ENCODE measurements around the gene DGCR2.
"Not testable (repeated sequence)": the region's sequence is repeated elsewhere in the genome, so short reads cannot be mapped to it uniquely, and the experiment has no call there.

DGCR2 gene

GRCh38 chr22:19034031-19034723, 88.0 kb downstream of the DGCR2 start:
- H3K4me3 ChIP-seq (ENCODE audit: low read depth, low read length); DNase-seq (ENCODE audit: low read depth); in situ Hi-C loops (cut with HindIII; ENCODE audit: low sequenced_read_pairs): not testable (repeated sequence)

GRCh38 chr22:19033568-19033905, 88.7 kb downstream of the DGCR2 start:
- in situ Hi-C loops (cut with HindIII; ENCODE audit: low sequenced_read_pairs); H3K4me3 ChIP-seq (ENCODE audit: low read depth, low read length); DNase-seq (ENCODE audit: low read depth): not testable (repeated sequence)

- in situ Hi-C loops (cut with HindIII; ENCODE audit: low sequenced_read_pairs); H3K4me3 ChIP-seq (ENCODE audit: low read depth, low read length); DNase-seq (ENCODE audit: low read depth): not testable (repeated sequence)
These were observed 89.2 kb downstream of the DGCR2 start for GRCh38 chr22:19032898-19033567.

DNA sequence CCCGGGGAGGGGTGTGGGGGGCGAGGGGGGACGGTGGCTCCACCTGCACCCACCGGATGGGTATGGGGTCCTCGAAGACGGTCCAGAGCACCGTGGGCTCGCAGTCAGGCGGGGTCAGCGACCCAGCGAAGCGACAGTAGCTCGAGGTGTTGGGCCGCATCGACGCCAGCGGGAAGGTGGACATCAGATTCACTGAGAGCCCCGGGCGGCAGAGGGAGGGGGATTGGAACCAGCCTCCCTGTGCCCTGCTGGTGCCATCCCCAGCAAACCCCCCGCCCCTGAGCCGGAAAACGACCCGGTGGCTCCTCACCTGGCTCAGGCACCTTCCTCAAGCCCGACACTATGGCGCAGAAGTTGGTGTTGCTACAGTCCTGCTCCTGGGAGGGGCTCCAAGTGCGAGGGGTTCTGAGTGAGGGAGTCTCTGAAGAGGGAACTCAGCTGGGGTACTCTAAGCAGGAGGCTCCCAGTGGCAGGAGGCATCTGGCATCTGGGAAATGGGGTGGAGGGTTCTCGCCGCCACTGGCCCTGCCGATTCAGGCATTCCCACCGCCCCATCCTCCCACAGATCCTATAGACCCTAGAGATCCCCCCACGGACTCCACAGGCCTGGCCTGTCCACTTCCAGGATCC, 89.9 kb downstream of the DGCR2 start:
- DNase-seq (ENCODE audit: low read depth); H3K4me3 ChIP-seq (ENCODE audit: low read depth, low read length); in situ Hi-C loops (cut with HindIII; ENCODE audit: low sequenced_read_pairs): not testable (repeated sequence)

- DNase-seq (ENCODE audit: low read depth); H3K4me3 ChIP-seq (ENCODE audit: low read depth, low read length); in situ Hi-C loops (cut with HindIII; ENCODE audit: low sequenced_read_pairs): not testable (repeated sequence)
These were observed 91.3 kb downstream of the DGCR2 start for GRCh38 chr22:19030889-19031252.

- in situ Hi-C loops (cut with HindIII; ENCODE audit: low sequenced_read_pairs); DNase-seq (ENCODE audit: low read depth); H3K4me3 ChIP-seq (ENCODE audit: low read depth, low read length): not testable (repeated sequence)
These were observed 91.9 kb downstream of the DGCR2 start for GRCh38 chr22:19030226-19030888.

DNA sequence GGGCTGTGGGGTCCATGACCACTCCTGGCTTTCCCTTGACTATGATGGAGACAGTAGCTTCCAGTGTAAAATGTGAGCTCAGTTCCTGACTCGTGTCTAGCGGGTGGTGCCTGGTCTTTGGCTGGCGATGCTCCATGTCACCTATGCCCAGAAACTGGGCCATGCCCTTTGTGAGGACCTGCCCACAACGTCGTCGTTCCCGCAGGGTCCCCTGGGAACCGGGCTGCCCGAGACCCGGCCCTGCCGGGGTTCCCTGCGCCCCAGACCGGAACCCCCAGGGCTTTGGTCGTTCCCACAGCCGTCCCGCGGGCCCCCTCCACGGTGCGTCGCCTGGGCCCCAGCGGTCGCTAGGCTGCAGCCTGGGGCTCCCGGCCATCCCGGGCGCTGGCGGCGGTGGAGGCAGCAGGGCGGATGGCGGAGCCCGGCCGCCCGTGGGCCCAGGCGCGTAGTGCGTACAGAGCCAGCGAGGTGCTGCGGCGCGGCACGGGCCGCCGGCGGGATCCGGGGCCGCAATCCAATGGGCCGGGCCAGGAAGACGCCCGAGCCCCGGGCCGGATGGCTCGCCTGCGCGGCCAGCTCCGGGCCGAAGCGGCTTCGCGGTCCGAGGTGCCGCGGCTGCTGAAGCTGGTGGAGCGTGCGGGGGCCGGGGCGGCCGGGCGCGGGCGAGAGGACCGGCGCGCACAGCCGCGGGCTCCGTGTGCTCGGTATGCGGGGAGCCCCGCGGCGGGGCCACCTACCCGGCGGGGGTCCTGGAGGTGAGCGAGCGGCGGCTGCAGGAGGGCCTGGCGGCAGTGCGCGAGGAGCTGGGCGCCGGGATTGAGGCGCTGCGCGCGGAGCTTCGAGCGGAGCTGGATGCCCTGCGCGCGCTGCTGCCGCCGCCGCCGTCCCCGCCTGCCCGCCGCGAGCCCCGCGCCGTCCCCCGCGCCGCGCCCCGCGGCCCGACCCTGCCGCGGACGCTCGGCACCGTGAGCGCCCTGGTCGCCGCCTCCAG, 92.8 kb downstream of the DGCR2 start:
- H3K4me3 ChIP-seq (ENCODE audit: low read depth, low read length); DNase-seq (ENCODE audit: low read depth); in situ Hi-C loops (cut with HindIII; ENCODE audit: low sequenced_read_pairs): not testable (repeated sequence)

GRCh38 chr22:19028060-19028455, 94.2 kb downstream of the DGCR2 start:
- DNase-seq (ENCODE audit: low read depth); H3K4me3 ChIP-seq (ENCODE audit: low read depth, low read length); in situ Hi-C loops (cut with HindIII; ENCODE audit: low sequenced_read_pairs): not testable (repeated sequence)

DNA sequence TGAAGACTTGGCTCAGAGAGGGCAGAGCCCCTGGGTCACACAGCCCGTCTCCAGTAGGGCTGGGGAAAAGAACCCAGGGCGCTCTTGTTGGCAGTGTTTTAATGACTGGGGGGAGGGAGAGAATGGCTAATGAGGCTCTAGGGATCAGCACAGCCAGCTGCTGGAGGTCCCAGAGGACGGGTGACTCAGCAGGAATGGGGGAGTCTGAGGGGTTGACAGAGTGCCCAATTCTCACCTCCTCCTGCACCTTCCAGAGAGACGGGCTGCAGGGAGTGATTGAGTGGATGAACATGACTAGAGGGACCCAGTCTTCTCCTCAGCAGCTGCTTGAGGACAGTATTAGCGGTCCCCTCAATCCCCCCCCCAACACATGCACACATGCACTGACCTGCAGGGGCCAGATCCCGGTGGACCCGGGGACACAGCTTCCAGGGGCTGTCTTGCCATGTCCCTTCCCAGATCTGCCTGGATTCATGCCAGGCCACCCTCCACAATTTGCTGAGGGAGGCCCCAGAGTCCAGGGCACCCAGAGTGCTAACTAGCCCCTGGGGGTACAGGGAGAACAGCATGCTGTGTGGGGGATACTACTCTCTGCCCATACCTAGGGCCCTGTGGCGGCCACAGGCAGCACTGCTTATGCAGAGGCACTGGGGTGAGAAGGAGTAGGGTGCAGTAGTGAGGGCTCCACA, 94.7 kb downstream of the DGCR2 start:
- DNase-seq (ENCODE audit: low read depth); H3K4me3 ChIP-seq (ENCODE audit: low read depth, low read length); in situ Hi-C loops (cut with HindIII; ENCODE audit: low sequenced_read_pairs): not testable (repeated sequence)

DNA sequence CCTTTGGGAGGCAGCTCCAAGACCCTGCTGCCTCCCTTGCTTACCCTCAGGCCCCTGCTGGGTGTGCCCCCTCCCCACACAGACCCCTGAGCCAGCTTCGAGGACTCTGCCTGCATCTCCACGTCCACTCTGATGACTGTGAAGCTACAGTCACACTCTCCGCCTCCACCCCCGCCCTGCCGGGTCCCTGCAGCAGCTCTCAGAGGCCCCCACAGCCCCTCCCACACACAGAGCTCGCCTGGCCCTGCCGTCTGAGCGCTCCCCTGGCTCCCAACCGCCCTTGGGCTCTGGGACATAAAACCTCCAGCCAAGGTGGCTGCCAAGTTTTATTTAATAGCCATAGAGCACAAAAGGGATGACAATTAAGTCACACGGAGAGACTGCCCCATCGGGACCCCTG, 96.1 kb downstream of the DGCR2 start:
- in situ Hi-C loops (cut with HindIII; ENCODE audit: low sequenced_read_pairs); H3K4me3 ChIP-seq (ENCODE audit: low read depth, low read length); DNase-seq (ENCODE audit: low read depth): not testable (repeated sequence)

DNA sequence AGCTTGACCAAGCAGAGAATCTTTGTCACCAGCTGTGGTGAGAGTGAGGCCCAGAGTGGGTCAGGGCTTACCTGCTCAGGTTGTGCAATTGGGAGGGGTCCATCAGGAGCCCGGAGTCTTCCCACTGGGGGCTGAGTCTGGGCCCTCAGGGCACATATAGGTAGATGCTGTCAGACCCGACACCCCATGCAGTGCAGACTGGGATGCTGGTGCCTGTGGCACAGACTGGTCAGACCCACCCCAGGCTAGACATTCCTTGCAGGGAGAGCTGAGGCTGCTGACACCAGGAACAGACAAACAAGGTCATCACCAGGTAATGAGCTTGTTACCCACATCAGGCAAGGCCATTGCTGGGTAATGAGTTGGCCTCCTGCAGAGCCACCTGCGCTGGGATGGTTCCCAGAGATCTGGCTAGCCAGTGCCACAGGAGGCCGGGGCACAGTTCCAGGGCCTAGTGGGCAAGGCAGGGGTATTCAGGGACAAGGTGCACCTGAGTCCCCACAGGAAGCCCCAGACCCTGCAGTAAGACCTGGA, 97.2 kb downstream of the DGCR2 start:
- H3K4me3 ChIP-seq (ENCODE audit: low read depth, low read length); DNase-seq (ENCODE audit: low read depth); in situ Hi-C loops (cut with HindIII; ENCODE audit: low sequenced_read_pairs): not testable (repeated sequence)

- DNase-seq (ENCODE audit: low read depth); H3K4me3 ChIP-seq (ENCODE audit: low read depth, low read length); in situ Hi-C loops (cut with HindIII; ENCODE audit: low sequenced_read_pairs): not testable (repeated sequence)
These were observed 98.3 kb downstream of the DGCR2 start for GRCh38 chr22:19023931-19024330.

Data from astrocyte of the cerebellum (primary cell).